MM.1S (cell line): ENCODE measurements around the gene FAM117B.

Experiments
- CTCF ChIP-seq: fragments of 300-600 bp; sonication (generic); IDR thresholded peaks from 2 replicates; pipeline ENCODE4 v1.5.1; 2016; ENCODE audit warnings: antibody characterized with exemption, low read length, mixed read lengths
- EZH2 ChIP-seq: fragments of 300-600 bp; sonication (generic); optimal IDR thresholded peaks from 2 replicates; pipeline ENCODE3; 2017; ENCODE audit warnings: low read depth, mild to moderate bottlenecking, antibody characterized with exemption, low read length, mixed read lengths
- EZH2phosphoT487 ChIP-seq: fragments of 300-600 bp; sonication (generic); IDR thresholded peaks from 2 replicates; pipeline ENCODE4 v1.6.1; 2018; ENCODE audit warnings: antibody characterized with exemption, low read length

DNA sequence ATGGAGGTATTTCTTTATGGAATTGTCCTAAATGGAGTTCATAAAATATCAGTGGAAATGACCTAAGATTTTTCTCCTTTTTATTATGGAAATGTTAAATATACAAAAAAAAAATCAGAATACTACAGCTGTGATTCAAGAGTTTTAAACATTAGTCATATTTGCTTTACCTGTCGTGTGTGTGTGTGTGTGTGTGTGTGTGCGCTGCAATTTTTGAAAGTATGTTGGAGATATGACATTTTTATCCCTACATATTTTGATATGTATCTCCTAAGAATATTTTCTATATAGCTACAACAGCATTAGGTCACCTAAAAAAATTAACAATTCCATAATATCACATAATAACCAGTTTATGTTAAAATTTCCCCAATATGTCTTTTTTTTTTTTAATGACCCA lies 85.5 kb downstream of the FAM117B start:
- no peak for TF ChIP-seq CTCF
- no peak for TF ChIP-seq EZH2
- TF ChIP-seq EZH2phosphoT487: no peak
